MM.1S (cell line): ENCODE results near the gene PIK3IP1.

ENCODE experiments used
- DNase-seq: peaks from one replicate; pipeline ENCODE4 v3.0.0-alpha.2; 2015
- H2AFZ ChIP-seq: fragments of 300-600 bp; sonication (generic); 2 replicates; pipeline ENCODE4 v1.6.0; 2016; ENCODE audit warnings: antibody characterized with exemption, low read length
- H3F3A ChIP-seq: fragments of 300-600 bp; sonication (generic); 2 replicates; pipeline ENCODE4 v1.6.1; 2016; ENCODE audit warnings: mild to moderate bottlenecking, antibody characterized with exemption, low read length, moderate library complexity, mixed read lengths; ENCODE audit not compliant: insufficient read depth
- H3K27ac ChIP-seq: fragments of 300-600 bp; sonication (generic); 2 replicates; pipeline ENCODE4 v1.5.1; 2016; ENCODE audit warnings: mild to moderate bottlenecking, low read length
- H3K27me3 ChIP-seq: fragments of 300-600 bp; sonication (generic); replicated peaks from 2 replicates; pipeline ENCODE4 v1.6.0; 2016; ENCODE audit warnings: low read length; ENCODE audit not compliant: insufficient read depth
- H3K36me3 ChIP-seq: fragments of 300-600 bp; sonication (generic); replicated peaks from 2 replicates; pipeline ENCODE4 v1.6.1; 2016; ENCODE audit warnings: mild to moderate bottlenecking, low read length, mixed read lengths; ENCODE audit not compliant: insufficient read depth
- H3K4me1 ChIP-seq: fragments of 300-600 bp; sonication (generic); 2 replicates; pipeline ENCODE4 v1.6.1; 2016; ENCODE audit warnings: low read length, mixed read lengths
- H3K4me2 ChIP-seq: fragments of 300-600 bp; sonication (generic); 2 replicates; pipeline ENCODE4 v1.6.0; 2016; ENCODE audit warnings: low read depth, low read length
- H3K4me3 ChIP-seq: fragments of 300-600 bp; sonication (generic); 2 replicates; pipeline ENCODE4 v1.5.1; 2016; ENCODE audit warnings: low read length, mixed read lengths
- H3K79me2 ChIP-seq: fragments of 300-600 bp; sonication (generic); 2 replicates; pipeline ENCODE4 v1.6.1; 2016; ENCODE audit warnings: mixed run types, low read length, mixed read lengths
- H3K9ac ChIP-seq: fragments of 300-600 bp; sonication (generic); 2 replicates; pipeline ENCODE4 v1.6.1; 2016; ENCODE audit warnings: low read length, mixed read lengths
- H3K9me2 ChIP-seq: fragments of 300-600 bp; sonication (generic); replicated peaks from 2 replicates; pipeline ENCODE4 v1.6.1; 2016; ENCODE audit warnings: mild to moderate bottlenecking, low read length, mixed read lengths; ENCODE audit not compliant: insufficient read depth
- H3K9me3 ChIP-seq: fragments of 300-600 bp; sonication (generic); replicated peaks from 2 replicates; pipeline ENCODE4 v1.6.1; 2016; ENCODE audit warnings: mild to moderate bottlenecking, low read length, mixed read lengths; ENCODE audit not compliant: insufficient read depth
- H4K20me1 ChIP-seq: fragments of 300-600 bp; sonication (generic); 2 replicates; pipeline ENCODE4 v1.6.1; 2016; ENCODE audit warnings: mild to moderate bottlenecking, low read length, moderate library complexity, mixed read lengths; ENCODE audit not compliant: insufficient read depth
- EZH2 ChIP-seq: fragments of 300-600 bp; sonication (generic); optimal IDR thresholded peaks from 2 replicates; pipeline ENCODE3; 2017; ENCODE audit warnings: low read depth, mild to moderate bottlenecking, antibody characterized with exemption, low read length, mixed read lengths
- EZH2phosphoT487 ChIP-seq: fragments of 300-600 bp; sonication (generic); IDR thresholded peaks from 2 replicates; pipeline ENCODE4 v1.6.1; 2018; ENCODE audit warnings: antibody characterized with exemption, low read length
- TF ChIP-seq, protein P1 (sequence below): fragments of 300-600 bp; sonication (generic); IDR thresholded peaks from 2 replicates; pipeline ENCODE4 v1.5.1; 2016; ENCODE audit warnings: antibody characterized with exemption, low read length, mixed read lengths

The PIK3IP1 gene

GRCh38 chr22:31235081-31235480 is 57.2 kb downstream of the PIK3IP1 start:
- Histone ChIP-seq H3K27me3 (no peaks in the 10 kb centered on the region), H3K27ac (no peak overlapping the region), H3K79me2 (peaks cover 77% of the 10 kb centered on the region), H3K36me3 (no peaks in the 10 kb centered on the region), H2AFZ (no peak overlapping the region), H4K20me1 (no peaks in the 10 kb centered on the region), H3K4me3 (no peak overlapping the region), H3F3A (peaks cover 14% of the 10 kb centered on the region), H3K9me2 (no peaks in the 10 kb centered on the region), H3K4me1 (peaks cover 28% of the 10 kb centered on the region), H3K9ac (no peak overlapping the region), H3K4me2 (no peak overlapping the region), H3K9me3 (no peaks in the 10 kb centered on the region)
- DNase-seq = no peak
- TF ChIP-seq EZH2phosphoT487 (no peak), EZH2 (no peak)
- TF ChIP-seq, protein P1, sequence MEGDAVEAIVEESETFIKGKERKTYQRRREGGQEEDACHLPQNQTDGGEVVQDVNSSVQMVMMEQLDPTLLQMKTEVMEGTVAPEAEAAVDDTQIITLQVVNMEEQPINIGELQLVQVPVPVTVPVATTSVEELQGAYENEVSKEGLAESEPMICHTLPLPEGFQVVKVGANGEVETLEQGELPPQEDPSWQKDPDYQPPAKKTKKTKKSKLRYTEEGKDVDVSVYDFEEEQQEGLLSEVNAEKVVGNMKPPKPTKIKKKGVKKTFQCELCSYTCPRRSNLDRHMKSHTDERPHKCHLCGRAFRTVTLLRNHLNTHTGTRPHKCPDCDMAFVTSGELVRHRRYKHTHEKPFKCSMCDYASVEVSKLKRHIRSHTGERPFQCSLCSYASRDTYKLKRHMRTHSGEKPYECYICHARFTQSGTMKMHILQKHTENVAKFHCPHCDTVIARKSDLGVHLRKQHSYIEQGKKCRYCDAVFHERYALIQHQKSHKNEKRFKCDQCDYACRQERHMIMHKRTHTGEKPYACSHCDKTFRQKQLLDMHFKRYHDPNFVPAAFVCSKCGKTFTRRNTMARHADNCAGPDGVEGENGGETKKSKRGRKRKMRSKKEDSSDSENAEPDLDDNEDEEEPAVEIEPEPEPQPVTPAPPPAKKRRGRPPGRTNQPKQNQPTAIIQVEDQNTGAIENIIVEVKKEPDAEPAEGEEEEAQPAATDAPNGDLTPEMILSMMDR = no peak

DNA sequence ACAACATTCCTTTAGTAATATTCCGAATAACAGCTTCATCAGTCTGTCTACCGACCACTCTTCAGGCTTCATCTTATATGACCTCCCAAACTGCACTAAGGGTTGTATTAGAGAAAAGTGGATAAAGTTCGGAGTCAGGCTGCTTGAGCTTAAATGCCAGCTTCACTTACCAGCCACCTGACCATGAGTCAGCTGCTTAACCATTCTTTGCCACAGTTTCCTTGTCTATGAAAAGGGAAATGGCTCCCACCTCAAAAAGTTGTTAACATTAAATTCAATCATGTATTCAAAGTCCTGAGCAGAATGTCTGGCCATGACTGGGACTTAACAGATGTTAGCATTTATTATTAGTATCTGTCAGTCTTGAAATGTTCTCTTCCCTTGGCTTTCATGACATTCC is 59.3 kb downstream of the PIK3IP1 start:
- H2AFZ ChIP-seq = no peak overlapping the region
- H3K9me3 ChIP-seq = no peaks in the 10 kb centered on the region
- H3K79me2 ChIP-seq = peaks cover 58% of the 10 kb centered on the region

More for the DNA sequence above, 59.3 kb downstream of the PIK3IP1 start:
- Histone ChIP-seq H3K36me3 (no peaks in the 10 kb centered on the region), H4K20me1 (no peaks in the 10 kb centered on the region), H3K4me3 (no peak overlapping the region), H3K27ac (no peak overlapping the region), H3K27me3 (no peaks in the 10 kb centered on the region), H3K9me2 (no peaks in the 10 kb centered on the region), H3K4me1 (peaks cover 26% of the 10 kb centered on the region), H3K4me2 (no peak overlapping the region), H3K9ac (no peak overlapping the region), H3F3A (peaks cover 17% of the 10 kb centered on the region)
- no peak for TF ChIP-seq EZH2phosphoT487
- no peak for TF ChIP-seq EZH2
- TF ChIP-seq, protein P1 = no peak
- no peak for DNase-seq
